ENCODE measurements around the gene IL1RAPL1.

The IL1RAPL1 gene

GRCh38 chrX:29455702-29456101, 868.5 kb downstream of the IL1RAPL1 start:
- in situ Hi-C loops (cut with HindIII; ENCODE audit: low sequenced_read_pairs): no loop called here
- no peak for DNase-seq (ENCODE audit: low read depth)
- TF ChIP-seq CTCF (IDR thresholded peaks at IDR 0.05; ENCODE audit: low read depth, low read length, missing control alignments): no peak
- no peak overlapping the region for H3K4me3 ChIP-seq (ENCODE audit: low read depth, low read length)

- no peak for TF ChIP-seq CTCF (IDR thresholded peaks at IDR 0.05; ENCODE audit: low read depth, low read length, missing control alignments)
- in situ Hi-C loops (cut with HindIII; ENCODE audit: low sequenced_read_pairs): no loop called here
- DNase-seq (ENCODE audit: low read depth): peak; percentile 23
- H3K4me3 ChIP-seq (ENCODE audit: low read depth, low read length): no peak overlapping the region
Observed at GRCh38 chrX:29461039-29461438, 873.8 kb downstream of the IL1RAPL1 start.

GRCh38 chrX:29466456-29466855, 879.2 kb downstream of the IL1RAPL1 start:
- TF ChIP-seq CTCF (IDR thresholded peaks at IDR 0.05; ENCODE audit: low read depth, low read length, missing control alignments): no peak
- peak; percentile 9 for DNase-seq (ENCODE audit: low read depth)
- no peak overlapping the region for H3K4me3 ChIP-seq (ENCODE audit: low read depth, low read length)
- in situ Hi-C loops (cut with HindIII; ENCODE audit: low sequenced_read_pairs): no loop called here

- DNase-seq (ENCODE audit: low read depth): peak; percentile 15
- no peak for TF ChIP-seq CTCF (IDR thresholded peaks at IDR 0.05; ENCODE audit: low read depth, low read length, missing control alignments)
- in situ Hi-C loops (cut with HindIII; ENCODE audit: low sequenced_read_pairs): no loop called here
- H3K4me3 ChIP-seq (ENCODE audit: low read depth, low read length): no peak overlapping the region
Observed at GRCh38 chrX:29468911-29469494, 881.8 kb downstream of the IL1RAPL1 start.

- in situ Hi-C loops (cut with HindIII; ENCODE audit: low sequenced_read_pairs): no loop called here
- no peak for DNase-seq (ENCODE audit: low read depth)
- TF ChIP-seq CTCF (IDR thresholded peaks at IDR 0.05; ENCODE audit: low read depth, low read length, missing control alignments): no peak
- H3K4me3 ChIP-seq (ENCODE audit: low read depth, low read length): no peak overlapping the region
Observed at GRCh38 chrX:29470030-29470429, 882.8 kb downstream of the IL1RAPL1 start.

GRCh38 chrX:29471829-29472228, 884.6 kb downstream of the IL1RAPL1 start:
- in situ Hi-C loops (cut with HindIII; ENCODE audit: low sequenced_read_pairs): no loop called here
- H3K4me3 ChIP-seq (ENCODE audit: low read depth, low read length): no peak overlapping the region
- no peak for DNase-seq (ENCODE audit: low read depth)
- no peak for TF ChIP-seq CTCF (IDR thresholded peaks at IDR 0.05; ENCODE audit: low read depth, low read length, missing control alignments)
